Measurements from ENCODE around the gene SYNPO2.

DNA sequence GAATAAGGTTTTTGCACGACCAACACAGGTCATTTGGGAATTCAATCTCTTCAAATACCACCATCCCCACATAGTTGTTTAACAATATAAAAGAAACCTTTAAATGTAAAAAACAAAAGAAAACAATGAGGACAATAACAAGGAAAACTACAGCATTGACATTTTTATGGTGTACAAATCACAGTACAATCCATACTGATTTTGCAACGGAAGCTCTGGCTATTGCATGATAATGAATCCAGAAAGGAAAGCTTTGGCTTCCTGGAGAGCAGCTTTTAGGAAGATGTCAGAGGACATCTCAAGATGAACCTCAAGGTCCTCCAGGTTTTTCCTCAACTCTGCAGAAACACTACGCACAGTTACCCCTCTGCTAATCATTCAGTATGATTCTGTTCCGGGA lies 135.4 kb downstream of the SYNPO2 start:
- TF ChIP-seq, protein P1, sequence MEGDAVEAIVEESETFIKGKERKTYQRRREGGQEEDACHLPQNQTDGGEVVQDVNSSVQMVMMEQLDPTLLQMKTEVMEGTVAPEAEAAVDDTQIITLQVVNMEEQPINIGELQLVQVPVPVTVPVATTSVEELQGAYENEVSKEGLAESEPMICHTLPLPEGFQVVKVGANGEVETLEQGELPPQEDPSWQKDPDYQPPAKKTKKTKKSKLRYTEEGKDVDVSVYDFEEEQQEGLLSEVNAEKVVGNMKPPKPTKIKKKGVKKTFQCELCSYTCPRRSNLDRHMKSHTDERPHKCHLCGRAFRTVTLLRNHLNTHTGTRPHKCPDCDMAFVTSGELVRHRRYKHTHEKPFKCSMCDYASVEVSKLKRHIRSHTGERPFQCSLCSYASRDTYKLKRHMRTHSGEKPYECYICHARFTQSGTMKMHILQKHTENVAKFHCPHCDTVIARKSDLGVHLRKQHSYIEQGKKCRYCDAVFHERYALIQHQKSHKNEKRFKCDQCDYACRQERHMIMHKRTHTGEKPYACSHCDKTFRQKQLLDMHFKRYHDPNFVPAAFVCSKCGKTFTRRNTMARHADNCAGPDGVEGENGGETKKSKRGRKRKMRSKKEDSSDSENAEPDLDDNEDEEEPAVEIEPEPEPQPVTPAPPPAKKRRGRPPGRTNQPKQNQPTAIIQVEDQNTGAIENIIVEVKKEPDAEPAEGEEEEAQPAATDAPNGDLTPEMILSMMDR (optimal IDR thresholded peaks at IDR 0.05 in 1 of 3, IDR thresholded peaks at IDR 0.05 in 1 of 3, conservative IDR thresholded peaks at IDR 0.05 in 1 of 3; ENCODE audit: extremely low read depth in 1 of 3, insufficient read depth in 2 of 3, low read length in 3 of 3) = no peak
- TF ChIP-seq EZH2 (IDR thresholded peaks at IDR 0.05; ENCODE audit: low read length) = no peak
